Measurements from ENCODE around the gene OR4D11.

GRCh38 chr11:59480359-59480758 is 23.0 kb upstream of the OR4D11 start:
- TF ChIP-seq CTCF (IDR thresholded peaks at IDR 0.05) (no peak), POLR2A (IDR thresholded peaks at IDR 0.05) (no peak)
